Natural killer cell treated with Interleukin-12 subunit alpha and Interleukin-12 subunit beta and Interleukin-15 and Interleukin-18, amount 100 ng/mL, for 72 hours (primary cell): ENCODE results near the gene LIMS2. TPM values are rescaled to one million over a fixed set of nuclear protein-coding genes. Genes with fewer than 3 reads are reported as not detected.

ENCODE experiments used
- ATAC-seq, 2 donors: fragments of 150-1000 bp; cut with Tn5 transposase in 1 of 2; sonication (Bioruptor Pico), chemical (Tn5 transposase) in 1 of 2; 2 replicates each; pipeline ENCODE4 v1.10.0; 2021
- DNase-seq: peaks from one replicate; pipeline ENCODE4 v3.0.0; 2022; ENCODE audit warnings: low spot score
- H3K27ac Mint-ChIP-seq, 2 donors: 1 replicate in 1 of 2; 2 replicates in 1 of 2; pipeline ENCODE4 v1.8.0; 2022; ENCODE audit warnings: mixed read lengths in 2 of 2, mild to moderate bottlenecking in 1 of 2, moderate library complexity in 1 of 2
- H3K27me3 Mint-ChIP-seq, 2 donors: 1 replicate in 1 of 2; 2 replicates in 1 of 2; pipeline ENCODE4 v1.8.0; 2022; ENCODE audit warnings: mixed read lengths in 2 of 2
- H3K36me3 Mint-ChIP-seq: one replicate; pipeline ENCODE4 v1.8.0; 2022; ENCODE audit warnings: mixed read lengths
- H3K4me1 Mint-ChIP-seq, 2 donors: 1 replicate in 1 of 2; 2 replicates in 1 of 2; pipeline ENCODE4 v1.8.0; 2022; ENCODE audit warnings: low read depth in 2 of 2, mixed read lengths in 2 of 2, mild to moderate bottlenecking in 1 of 2
- H3K4me3 Mint-ChIP-seq: one replicate; pipeline ENCODE4 v1.8.0; 2022; ENCODE audit warnings: mixed read lengths
- H3K9me3 Mint-ChIP-seq: 2 replicates; pipeline ENCODE4 v1.8.0; 2022; ENCODE audit warnings: mixed read lengths
- total RNA-seq, 2 donors: library from RNA; stranded (reverse); gene quantifications; one replicate each; pipeline ENCODE4 v1.2.3, GENCODE V29; 2022

Gene LIMS2
- total RNA-seq, 2 donors from 2014 or later = not detected

DNA sequence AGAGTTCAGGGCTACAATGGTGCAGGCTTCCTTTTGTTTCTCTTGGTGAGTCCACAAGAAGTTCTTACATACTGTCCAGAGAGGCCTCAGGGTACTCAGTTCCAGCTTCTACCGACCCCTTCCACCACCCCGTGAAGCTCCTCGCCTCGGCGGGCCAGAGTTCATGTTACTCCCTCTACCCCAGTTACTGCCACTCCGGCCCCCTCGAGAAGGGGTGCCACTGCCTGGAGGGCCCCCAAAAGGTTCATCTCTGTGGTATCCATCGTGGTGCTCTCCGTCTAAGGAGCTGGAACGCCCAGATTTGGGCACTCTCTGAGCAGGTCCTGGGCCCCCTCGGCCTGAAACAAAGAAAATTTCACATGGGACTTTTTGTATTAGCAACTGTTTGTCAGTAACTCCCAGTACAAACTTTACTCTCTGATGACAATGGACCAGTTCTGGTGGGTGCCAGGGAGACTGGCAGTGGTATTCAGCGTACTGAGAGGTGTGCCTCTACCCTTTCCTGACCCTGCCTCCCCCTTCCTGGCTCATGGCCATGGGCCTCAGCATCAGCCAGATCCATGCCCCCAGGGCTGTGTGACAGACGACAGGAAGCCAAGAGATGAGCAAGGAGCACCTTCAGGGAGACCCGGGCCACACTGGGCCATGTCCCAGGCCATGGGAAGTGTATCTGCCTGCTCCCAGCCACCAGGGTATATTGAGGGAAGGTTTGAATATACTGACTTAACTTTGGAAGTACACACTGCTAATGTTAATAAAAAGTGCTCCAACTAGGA is 31.1 kb upstream of the LIMS2 start:
- peak overlapping the region in 1 of 2 donors; percentile 53 for H3K27ac Mint-ChIP-seq
- no peak for ATAC-seq
- DNase-seq = no peak
- peaks cover 18% of the 10 kb centered on the region for H3K36me3 Mint-ChIP-seq
- no peaks in the 10 kb centered on the region for H3K27me3 Mint-ChIP-seq
- H3K4me1 Mint-ChIP-seq = peaks cover 24 to 27% of the 10 kb centered on the region in 2 donors
- H3K4me3 Mint-ChIP-seq = no peak overlapping the region
- H3K9me3 Mint-ChIP-seq = no peaks in the 10 kb centered on the region

DNA sequence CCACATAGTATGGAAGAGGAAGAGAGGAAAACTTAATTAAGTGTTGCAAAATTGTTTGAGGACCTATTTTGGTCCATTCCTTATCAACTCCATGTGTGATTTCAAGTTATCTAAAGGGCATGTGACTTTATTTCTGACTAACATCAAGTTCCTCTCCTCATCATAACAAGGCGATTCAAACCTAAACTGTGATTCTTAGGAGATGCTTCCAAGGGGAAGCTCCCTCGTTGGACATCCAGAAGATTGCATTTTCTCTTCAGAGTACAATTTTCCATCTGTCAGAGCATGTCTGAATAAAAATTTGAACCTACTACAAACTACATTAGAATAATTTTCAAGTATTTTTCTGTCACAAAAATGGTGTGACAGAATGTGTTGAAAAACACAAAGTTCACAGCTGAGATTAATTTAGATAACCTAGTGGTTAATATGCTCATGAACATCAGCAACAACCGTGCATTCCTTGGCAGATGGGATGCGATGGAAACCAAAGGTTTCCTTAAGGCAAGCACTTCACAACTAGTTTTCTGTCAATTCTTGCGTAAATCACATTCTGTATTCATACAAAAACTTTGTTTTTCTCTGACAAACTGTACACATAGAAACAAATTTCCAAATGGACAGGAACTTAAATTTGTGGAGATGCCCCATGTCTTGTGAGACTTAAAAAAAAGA is 30.2 kb upstream of the LIMS2 start:
- Mint-ChIP-seq H3K9me3 (no peaks in the 10 kb centered on the region), H3K27ac (peak overlapping the region in 1 of 2 donors; percentile 53), H3K27me3 (no peaks in the 10 kb centered on the region), H3K4me3 (no peak overlapping the region), H3K36me3 (peaks cover 12% of the 10 kb centered on the region), H3K4me1 (peaks cover 25 to 26% of the 10 kb centered on the region in 2 donors)
- no peak for ATAC-seq
- no peak for DNase-seq

GRCh38 chr2:127704641-127705390 is 29.5 kb upstream of the LIMS2 start:
- Mint-ChIP-seq H3K27ac (peak overlapping the region in 1 of 2 donors; percentile 53), H3K4me1 (peaks cover 30 to 32% of the 10 kb centered on the region in 2 donors), H3K36me3 (peaks cover 12% of the 10 kb centered on the region), H3K9me3 (no peaks in the 10 kb centered on the region), H3K4me3 (no peak overlapping the region), H3K27me3 (no peaks in the 10 kb centered on the region)
- ATAC-seq (no peak), DNase-seq (no peak)

- DNase-seq (no peak), ATAC-seq (no peak)
- no peaks in the 10 kb centered on the region for H3K27me3 Mint-ChIP-seq
- peaks cover 12% of the 10 kb centered on the region for H3K36me3 Mint-ChIP-seq
- H3K27ac Mint-ChIP-seq = peak overlapping the region; percentile 81 to 91
- H3K4me3 Mint-ChIP-seq = no peak overlapping the region
- peaks cover 30 to 32% of the 10 kb centered on the region in 2 donors for H3K4me1 Mint-ChIP-seq
- H3K9me3 Mint-ChIP-seq = no peaks in the 10 kb centered on the region
These were observed 28.0 kb upstream of the LIMS2 start for GRCh38 chr2:127703282-127703681.

GRCh38 chr2:127702395-127703009 is 27.2 kb upstream of the LIMS2 start:
- ATAC-seq (no peak), DNase-seq (no peak)
- Mint-ChIP-seq H3K4me1 (peaks cover 30 to 32% of the 10 kb centered on the region in 2 donors), H3K9me3 (no peaks in the 10 kb centered on the region), H3K36me3 (peaks cover 12% of the 10 kb centered on the region), H3K4me3 (peak overlapping the region; percentile 94), H3K27ac (peak overlapping the region; percentile 81 to 91), H3K27me3 (no peaks in the 10 kb centered on the region)

DNA sequence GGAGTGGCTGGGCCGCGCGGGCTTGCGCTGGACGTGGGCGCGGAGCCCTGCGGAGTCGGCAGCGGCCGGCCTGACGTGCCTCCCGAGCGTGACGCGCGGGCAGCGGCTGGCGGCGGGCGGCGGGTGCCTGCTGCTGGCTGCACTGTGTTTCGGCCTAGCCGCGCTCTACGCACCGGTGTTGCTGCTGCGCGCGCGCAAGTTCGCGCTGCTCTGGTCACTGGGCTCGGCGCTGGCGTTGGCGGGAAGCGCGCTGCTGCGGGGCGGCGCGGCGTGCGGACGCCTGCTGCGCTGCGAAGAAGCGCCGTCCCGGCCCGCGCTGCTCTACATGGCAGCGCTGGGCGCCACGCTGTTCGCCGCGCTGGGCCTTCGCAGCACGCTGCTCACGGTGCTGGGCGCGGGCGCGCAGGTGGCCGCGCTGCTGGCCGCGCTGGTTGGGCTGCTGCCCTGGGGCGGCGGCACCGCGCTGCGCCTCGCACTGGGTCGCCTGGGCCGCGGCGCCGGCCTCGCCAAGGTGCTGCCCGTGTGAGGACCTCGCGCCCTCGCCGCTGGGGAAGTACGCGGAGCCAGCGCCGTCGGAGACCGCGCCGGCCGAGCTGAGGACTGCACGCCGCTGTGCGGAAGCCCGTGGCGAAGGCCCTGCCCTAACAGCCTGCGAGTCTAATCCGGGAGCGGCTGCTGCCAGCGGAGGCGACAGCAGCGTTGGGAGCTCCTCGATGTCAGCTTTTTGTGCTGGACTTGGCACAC is 26.5 kb upstream of the LIMS2 start:
- peak; percentile 86 to 87 for ATAC-seq
- H3K4me1 Mint-ChIP-seq = peaks cover 32% of the 10 kb centered on the region in 2 donors

DNA sequence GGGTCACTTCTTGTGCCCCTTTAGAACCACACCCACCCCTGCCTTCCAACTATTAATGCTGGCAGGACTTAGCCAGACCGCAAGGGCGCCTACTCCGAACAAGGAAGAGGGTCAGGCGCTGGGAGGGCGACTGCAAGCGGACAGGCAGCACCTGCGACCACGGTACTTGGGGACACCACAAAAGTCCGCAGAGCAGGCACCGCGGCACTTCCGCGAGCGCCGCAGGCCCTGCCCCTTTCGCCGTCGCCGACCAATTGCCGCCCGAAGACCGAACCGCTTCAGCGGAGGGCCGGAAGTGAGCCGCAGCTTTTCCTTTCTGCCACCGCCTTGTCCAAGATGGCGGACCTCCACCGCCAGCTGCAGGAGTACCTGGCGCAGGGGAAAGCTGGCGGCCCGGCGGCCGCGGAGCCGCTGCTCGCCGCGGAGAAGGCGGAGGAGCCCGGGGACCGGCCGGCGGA is 25.9 kb upstream of the LIMS2 start, which contains the start of gene SFT2D3:
TSS of gene SFT2D3 (plus strand) at position 305 of the 458 bp plus-strand sequence. CDS start at position 337, 32 bp downstream.
- H3K9me3 Mint-ChIP-seq = no peaks in the 10 kb centered on the region
- DNase-seq (peak; percentile 96), ATAC-seq (peak; percentile 89 to 93)
- H3K27ac Mint-ChIP-seq = peak within 1 kb of the TSS; percentile 92 to 95
- H3K4me1 Mint-ChIP-seq = peaks cover 30 to 32% of the 10 kb centered on the region in 2 donors
- peaks cover 12% of the 10 kb centered on the region for H3K36me3 Mint-ChIP-seq
- H3K4me3 Mint-ChIP-seq = peak within 1 kb of the TSS; percentile 94
- no peaks in the 10 kb centered on the region for H3K27me3 Mint-ChIP-seq

More for the DNA sequence above, 26.5 kb upstream of the LIMS2 start:
- no peaks in the 10 kb centered on the region for H3K9me3 Mint-ChIP-seq
- peak; percentile 89 for DNase-seq
- no peaks in the 10 kb centered on the region for H3K27me3 Mint-ChIP-seq
- peaks cover 12% of the 10 kb centered on the region for H3K36me3 Mint-ChIP-seq
- peak overlapping the region; percentile 94 for H3K4me3 Mint-ChIP-seq
- H3K27ac Mint-ChIP-seq = peak overlapping the region; percentile 92 to 95

DNA sequence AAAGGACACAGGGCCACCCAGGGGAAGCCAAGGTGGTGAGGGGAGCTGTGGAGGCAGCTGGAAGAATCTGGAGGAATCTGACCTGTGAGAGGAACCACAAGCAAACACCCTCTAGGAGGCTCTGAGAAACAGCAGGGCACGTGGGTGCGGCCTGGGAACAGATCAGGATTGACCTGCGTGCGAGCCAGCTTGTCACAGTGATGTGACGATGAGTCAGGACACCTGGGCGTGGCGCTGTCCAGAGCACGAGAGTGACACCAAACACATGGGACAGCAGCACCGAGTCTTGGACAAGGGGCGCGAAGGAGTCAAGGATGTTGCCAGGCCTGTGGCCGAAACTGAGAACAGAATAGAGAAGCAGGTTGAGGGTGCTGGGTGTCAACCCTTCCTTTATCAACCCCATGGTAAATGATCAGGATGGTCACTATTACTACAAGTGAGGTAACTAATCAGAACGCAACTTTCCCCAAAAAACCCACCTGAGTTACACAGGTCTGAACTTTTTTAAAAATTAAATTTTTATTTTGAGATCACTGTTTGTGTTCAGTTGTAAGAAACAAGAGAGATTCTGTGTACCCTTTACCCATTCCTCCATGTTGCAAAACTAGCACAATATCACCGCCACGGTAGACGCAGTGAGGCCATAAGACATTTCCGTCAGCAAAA is 25.3 kb upstream of the LIMS2 start:
- no peak for ATAC-seq
- no peak for DNase-seq
- peak overlapping the region; percentile 92 to 95 for H3K27ac Mint-ChIP-seq

GRCh38 chr2:127698553-127699355 is 23.4 kb upstream of the LIMS2 start:
- Mint-ChIP-seq H3K36me3 (peaks cover 5% of the 10 kb centered on the region), H3K4me3 (peak overlapping the region; percentile 18), H3K4me1 (peaks cover 17 to 18% of the 10 kb centered on the region in 2 donors), H3K27me3 (no peaks in the 10 kb centered on the region), H3K27ac (no peak overlapping the region), H3K9me3 (no peaks in the 10 kb centered on the region)
- no peak for ATAC-seq
- no peak for DNase-seq

More for the DNA sequence above, 25.3 kb upstream of the LIMS2 start:
- H3K27me3 Mint-ChIP-seq = no peaks in the 10 kb centered on the region
- no peaks in the 10 kb centered on the region for H3K9me3 Mint-ChIP-seq
- peaks cover 29 to 32% of the 10 kb centered on the region in 2 donors for H3K4me1 Mint-ChIP-seq
- peak overlapping the region; percentile 87 for H3K4me3 Mint-ChIP-seq
- peaks cover 12% of the 10 kb centered on the region for H3K36me3 Mint-ChIP-seq

GRCh38 chr2:127697482-127698180 is 22.3 kb upstream of the LIMS2 start:
- H3K9me3 Mint-ChIP-seq = no peaks in the 10 kb centered on the region
- H3K36me3 Mint-ChIP-seq = peaks cover 5% of the 10 kb centered on the region
- no peak for DNase-seq
- no peak for ATAC-seq
- H3K4me1 Mint-ChIP-seq = peaks cover 14 to 16% of the 10 kb centered on the region in 2 donors
- H3K4me3 Mint-ChIP-seq = no peak overlapping the region
- no peaks in the 10 kb centered on the region for H3K27me3 Mint-ChIP-seq
- no peak overlapping the region for H3K27ac Mint-ChIP-seq
